VCaP (cell line): ENCODE measurements around the gene CHMP6.

ENCODE experiments used
- H3K27ac ChIP-seq: fragments of 450-650 bp; 2 replicates; pipeline ENCODE4 v1.5.1; 2017
- TF ChIP-seq, protein P1 (sequence below): fragments of 450-650 bp; conservative IDR thresholded peaks from 2 replicates; pipeline ENCODE4 v1.5.1; 2017; ENCODE audit warnings: mild to moderate bottlenecking, moderate library complexity

The CHMP6 gene

DNA sequence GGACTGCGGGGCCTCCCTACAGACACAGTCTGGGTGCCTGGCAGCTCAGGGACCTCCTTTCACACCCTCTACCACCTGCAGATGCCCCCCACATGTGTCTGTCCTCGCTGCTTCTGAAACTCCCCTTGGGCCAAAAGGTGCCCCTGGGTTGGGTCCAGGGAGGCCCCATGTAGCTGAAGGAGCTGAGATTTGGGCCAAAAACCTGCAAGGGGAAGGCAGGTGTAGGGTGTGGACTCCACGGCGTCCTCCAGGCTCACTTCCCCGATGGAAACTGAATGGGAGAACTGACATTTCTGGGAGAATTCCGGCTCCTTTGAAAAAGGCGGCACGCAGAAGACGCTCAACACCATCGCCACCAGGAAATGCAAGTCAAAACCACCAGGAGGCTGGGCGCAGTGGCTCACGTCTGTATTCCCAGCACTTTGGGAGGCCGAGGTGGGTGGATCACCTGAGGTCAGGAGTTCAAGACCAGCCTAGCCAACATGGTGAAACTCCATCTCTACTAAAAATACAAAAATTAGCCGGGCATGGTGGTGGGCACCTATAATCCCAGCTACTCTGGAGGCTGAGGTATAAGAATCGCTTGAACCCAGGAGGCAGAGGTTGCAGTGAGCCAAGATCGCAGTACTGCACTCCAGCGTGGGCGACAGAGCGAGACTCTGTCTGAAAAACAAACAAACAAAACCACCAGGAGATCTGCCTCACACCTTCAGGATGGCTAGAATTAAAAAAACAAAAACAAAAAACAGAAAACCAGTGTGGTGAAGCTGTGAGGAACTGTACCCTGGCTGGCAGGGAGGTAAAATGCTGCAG lies 30.1 kb downstream of the CHMP6 start:
- TF ChIP-seq, protein P1, sequence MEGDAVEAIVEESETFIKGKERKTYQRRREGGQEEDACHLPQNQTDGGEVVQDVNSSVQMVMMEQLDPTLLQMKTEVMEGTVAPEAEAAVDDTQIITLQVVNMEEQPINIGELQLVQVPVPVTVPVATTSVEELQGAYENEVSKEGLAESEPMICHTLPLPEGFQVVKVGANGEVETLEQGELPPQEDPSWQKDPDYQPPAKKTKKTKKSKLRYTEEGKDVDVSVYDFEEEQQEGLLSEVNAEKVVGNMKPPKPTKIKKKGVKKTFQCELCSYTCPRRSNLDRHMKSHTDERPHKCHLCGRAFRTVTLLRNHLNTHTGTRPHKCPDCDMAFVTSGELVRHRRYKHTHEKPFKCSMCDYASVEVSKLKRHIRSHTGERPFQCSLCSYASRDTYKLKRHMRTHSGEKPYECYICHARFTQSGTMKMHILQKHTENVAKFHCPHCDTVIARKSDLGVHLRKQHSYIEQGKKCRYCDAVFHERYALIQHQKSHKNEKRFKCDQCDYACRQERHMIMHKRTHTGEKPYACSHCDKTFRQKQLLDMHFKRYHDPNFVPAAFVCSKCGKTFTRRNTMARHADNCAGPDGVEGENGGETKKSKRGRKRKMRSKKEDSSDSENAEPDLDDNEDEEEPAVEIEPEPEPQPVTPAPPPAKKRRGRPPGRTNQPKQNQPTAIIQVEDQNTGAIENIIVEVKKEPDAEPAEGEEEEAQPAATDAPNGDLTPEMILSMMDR = no peak
- no peak overlapping the region for H3K27ac ChIP-seq

DNA sequence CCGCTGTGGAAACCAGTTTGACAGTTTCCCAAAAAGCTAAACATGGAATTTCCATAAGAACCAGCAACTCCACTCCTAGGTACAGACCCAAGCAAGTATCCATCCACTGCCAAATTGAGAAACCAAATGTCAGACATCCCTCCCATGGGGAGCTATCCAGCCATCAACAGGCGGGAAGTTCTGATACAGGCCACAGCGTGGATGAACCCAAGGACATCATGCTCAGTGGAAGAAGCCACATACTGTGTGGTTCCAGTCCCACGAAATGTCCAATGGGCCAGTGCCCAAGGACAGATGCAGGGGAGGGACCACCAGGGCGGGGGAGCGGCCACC lies 30.7 kb downstream of the CHMP6 start:
- H3K27ac ChIP-seq = no peak overlapping the region
- TF ChIP-seq, protein P1 = no peak

DNA sequence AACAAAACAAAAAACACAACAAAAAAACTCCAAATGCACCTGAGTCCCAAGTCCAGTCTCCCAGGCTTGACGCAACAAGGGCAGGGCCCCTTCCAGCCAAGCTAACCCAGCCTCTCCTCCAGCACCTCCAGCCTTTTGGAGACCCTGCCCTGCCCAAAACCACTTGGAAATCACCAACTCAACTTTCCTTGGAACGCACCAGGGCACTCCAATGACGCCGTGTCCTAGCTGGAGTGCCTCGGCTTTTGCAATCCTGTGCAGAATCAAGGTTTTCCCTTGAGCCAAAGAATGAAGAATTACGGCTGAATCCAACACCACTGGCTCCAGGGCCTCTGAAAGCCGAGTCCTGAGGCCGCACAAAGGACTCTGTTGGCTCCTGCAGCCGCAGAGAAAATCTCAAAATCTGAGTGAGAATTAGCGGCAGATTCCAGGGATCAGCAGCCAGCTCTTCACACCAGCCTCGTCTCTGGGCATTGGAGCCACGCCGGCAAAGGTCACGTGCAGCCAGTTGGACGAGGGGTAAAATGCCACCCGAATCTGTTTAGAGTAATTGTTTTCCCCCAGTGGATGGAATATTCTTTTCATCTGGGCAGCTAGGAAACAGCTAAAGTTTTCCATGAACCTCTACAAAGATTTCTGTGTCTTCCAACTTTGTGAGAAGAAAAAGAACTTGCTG lies 33.6 kb downstream of the CHMP6 start:
- TF ChIP-seq, protein P1 = no peak
- no peak overlapping the region for H3K27ac ChIP-seq

DNA sequence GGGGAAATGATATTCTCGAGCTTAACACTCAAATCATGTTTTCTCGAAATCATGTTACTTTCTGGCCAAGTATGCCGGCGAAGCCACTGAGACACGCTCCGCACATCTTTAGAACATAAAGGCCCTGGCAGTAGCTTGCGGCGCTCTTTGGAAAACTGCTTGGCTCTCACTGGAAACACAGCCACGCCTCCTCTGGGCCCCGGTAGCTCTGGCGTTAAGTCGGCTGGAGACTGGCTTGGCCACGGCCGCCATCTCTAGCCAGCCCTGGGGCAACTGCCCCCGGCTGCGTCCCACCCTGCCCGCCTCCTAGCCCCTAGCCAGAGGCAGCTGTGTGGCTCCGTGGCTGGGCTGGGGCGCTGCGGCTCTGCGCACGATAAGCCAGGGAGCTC lies 34.1 kb downstream of the CHMP6 start:
- TF ChIP-seq, protein P1 = no peak
- H3K27ac ChIP-seq = no peak overlapping the region

DNA sequence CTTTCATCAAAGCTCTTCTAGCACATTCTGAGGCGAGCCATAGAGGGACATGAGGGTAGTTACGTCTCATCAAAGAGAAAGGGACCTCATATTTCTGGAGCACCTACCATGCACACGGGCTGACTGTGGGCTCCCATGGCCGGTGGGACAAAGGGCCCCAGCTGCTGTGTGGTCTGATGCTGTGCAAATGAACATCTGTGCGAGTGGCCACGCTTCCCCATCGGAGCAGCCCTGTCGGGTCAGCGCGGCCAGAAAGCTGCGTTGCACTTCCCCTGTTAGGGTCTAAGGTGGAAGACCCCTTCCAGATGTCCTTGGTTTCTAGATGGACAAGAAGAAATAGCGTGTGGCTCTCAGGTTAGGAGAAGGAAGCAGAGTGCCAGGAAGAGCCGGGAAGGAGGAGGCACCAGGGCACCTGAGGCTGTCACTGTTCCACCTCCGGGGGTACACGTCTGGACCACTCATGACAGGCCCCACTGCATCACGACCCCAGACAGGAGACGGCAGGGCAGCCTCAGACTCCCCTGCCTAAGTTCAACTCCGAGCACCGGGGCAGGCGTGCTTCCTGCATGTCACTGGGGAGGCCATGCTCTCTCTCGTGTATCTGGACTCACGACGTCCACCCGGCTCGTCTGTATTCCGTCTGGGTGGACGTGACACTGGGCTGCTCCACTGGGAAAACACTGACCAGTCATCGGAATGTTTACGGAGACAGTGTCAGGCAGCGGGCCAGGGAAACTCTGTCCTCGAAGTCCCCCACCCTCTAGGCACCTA lies 34.8 kb downstream of the CHMP6 start:
- TF ChIP-seq, protein P1 = no peak
- H3K27ac ChIP-seq = peak overlapping the region; percentile 24; the same call in 1 of the 2 replicates

DNA sequence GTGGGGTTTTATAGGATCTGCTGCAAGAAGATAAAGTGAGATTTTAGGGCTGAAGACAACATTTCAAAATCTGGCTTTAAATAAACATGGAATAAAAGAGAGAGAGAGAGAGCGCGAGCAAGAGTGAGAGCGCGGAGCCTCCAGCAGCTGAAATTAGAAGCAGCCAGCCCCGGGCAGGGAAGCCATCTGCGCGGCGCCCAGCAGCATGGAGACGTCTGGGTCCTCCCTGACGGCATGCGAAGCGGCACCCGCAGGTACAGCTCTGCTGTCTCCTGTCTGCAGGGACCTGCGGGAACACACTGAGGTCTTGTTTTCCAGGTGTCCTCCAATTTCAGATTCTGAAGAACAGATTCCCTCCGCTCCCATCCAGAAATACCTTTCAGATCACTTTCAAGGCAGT lies 35.4 kb downstream of the CHMP6 start:
- TF ChIP-seq, protein P1 = no peak
- H3K27ac ChIP-seq = peak overlapping the region; percentile 24; the same call in 1 of the 2 replicates
